ENCODE measurements around the gene ZNF576. TPM values are rescaled to one million over a fixed set of nuclear protein-coding genes. Genes with fewer than 3 reads are reported as not detected.
"Not testable (repeated sequence)": the region's sequence is repeated elsewhere in the genome, so short reads cannot be mapped to it uniquely, and the experiment has no call there.

The ZNF576 gene
- total RNA-seq, 4 donors from 2014 or later: 4.8 to 16.8 (median 14.3) TPM

GRCh38 chr19:43634068-43634467 is 37.7 kb downstream of the ZNF576 start:
- 43 to 44% methylated on average over 5 of the region's 5 CpGs for WGBS, 2 donors
- TF ChIP-seq POLR2A (IDR thresholded peaks at IDR 0.05) (no peak), CTCF (IDR thresholded peaks at IDR 0.05) (no peak)
- DNase-seq (ENCODE audit: low spot score in 2 of 2): no peak
- no peak overlapping the region for H3K4me3 ChIP-seq (ENCODE audit: low read depth, poor library complexity, severe bottlenecking)
- intact Hi-C loops (cut with DNase I; ENCODE audit: low total_unique reads): no loop called here

GRCh38 chr19:43634506-43634871 is 38.1 kb downstream of the ZNF576 start:
- DNase-seq (ENCODE audit: low spot score in 2 of 2): no peak
- H3K4me3 ChIP-seq (ENCODE audit: low read depth, poor library complexity, severe bottlenecking): no peak overlapping the region
- intact Hi-C loops (cut with DNase I; ENCODE audit: low total_unique reads): no loop called here
- WGBS, 2 donors: 26 to 28% methylated on average over 5 of the region's 5 CpGs
- TF ChIP-seq CTCF (IDR thresholded peaks at IDR 0.05) (no peak), POLR2A (IDR thresholded peaks at IDR 0.05) (no peak)

DNA sequence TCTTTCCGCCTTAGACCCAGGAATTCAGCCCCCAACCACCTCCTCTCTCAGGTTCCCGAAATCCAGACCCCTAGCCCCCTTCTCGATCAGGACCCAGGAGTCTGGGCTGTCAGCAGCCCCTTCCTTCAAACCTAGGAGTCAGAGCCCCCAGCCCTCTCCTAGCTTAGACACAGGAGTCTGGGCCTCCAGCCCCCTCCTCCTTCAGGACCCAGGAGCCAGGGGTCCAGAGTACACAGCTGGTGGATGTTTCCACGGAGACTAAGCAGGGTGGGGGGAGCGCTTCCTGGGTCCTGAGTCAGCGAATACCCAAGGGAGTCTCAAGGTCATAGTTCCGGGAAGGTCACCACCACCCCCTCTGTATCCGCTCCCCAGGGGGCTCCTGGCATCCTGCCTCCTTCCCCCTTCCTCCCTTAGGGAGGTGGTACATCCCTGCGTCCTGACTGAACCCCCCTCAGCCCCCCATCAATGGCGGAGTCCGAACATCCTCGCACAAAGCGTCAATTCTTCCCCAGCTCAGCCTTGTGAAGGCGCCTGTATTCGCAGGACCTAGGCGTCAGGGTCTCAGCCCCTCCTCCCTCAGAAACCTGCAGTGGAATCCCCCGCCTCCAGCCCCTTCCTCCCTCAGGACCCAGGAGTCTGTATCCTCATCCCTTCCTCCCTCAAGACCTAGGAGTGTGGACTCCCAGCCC is 38.6 kb downstream of the ZNF576 start:
- no peak for TF ChIP-seq CTCF (IDR thresholded peaks at IDR 0.05)
- TF ChIP-seq POLR2A (IDR thresholded peaks at IDR 0.05): no peak
- H3K4me3 ChIP-seq (ENCODE audit: low read depth, poor library complexity, severe bottlenecking): no peak overlapping the region
- intact Hi-C loops (cut with DNase I; ENCODE audit: low total_unique reads): no loop called here
- whole genome bisulfite sequencing, 2 donors: 45 to 47% methylated on average over 17 of the region's 17 CpGs
- DNase-seq (ENCODE audit: low spot score in 2 of 2): no peak

DNA sequence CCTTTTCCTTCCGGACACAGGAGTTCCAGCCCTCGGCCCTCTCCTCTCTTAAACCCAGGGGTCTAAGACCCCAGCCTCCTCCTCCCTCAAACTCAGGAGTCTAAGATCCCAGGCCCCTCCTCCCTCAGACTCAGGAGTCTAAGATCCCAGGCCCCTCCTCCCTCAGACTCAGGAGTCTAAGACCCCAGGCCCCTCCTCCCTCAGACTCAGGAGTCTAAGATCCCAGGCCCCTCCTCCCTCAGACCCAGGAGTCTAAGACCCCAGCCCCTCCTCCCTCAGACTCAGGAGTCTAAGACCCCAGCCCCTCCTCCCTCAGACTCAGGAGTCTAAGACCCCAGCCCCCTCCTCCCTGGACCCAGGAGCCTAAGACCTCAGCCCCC is 39.2 kb downstream of the ZNF576 start:
- DNase-seq (ENCODE audit: low spot score in 2 of 2); H3K4me3 ChIP-seq (ENCODE audit: low read depth, poor library complexity, severe bottlenecking); intact Hi-C loops (cut with DNase I; ENCODE audit: low total_unique reads): not testable (repeated sequence)
- WGBS, 2 donors: 58 to 67% methylated on average over 2 of the region's 2 CpGs

GRCh38 chr19:43636121-43636683 is 39.8 kb downstream of the ZNF576 start:
- TF ChIP-seq CTCF (IDR thresholded peaks at IDR 0.05): no peak
- no peak for TF ChIP-seq POLR2A (IDR thresholded peaks at IDR 0.05)
- no peak for DNase-seq (ENCODE audit: low spot score in 2 of 2)
- intact Hi-C loops (cut with DNase I; ENCODE audit: low total_unique reads): no loop called here
- H3K4me3 ChIP-seq (ENCODE audit: low read depth, poor library complexity, severe bottlenecking): no peak overlapping the region
- WGBS, 2 donors: 69 to 80% methylated on average over 13 of the region's 14 CpGs

DNA sequence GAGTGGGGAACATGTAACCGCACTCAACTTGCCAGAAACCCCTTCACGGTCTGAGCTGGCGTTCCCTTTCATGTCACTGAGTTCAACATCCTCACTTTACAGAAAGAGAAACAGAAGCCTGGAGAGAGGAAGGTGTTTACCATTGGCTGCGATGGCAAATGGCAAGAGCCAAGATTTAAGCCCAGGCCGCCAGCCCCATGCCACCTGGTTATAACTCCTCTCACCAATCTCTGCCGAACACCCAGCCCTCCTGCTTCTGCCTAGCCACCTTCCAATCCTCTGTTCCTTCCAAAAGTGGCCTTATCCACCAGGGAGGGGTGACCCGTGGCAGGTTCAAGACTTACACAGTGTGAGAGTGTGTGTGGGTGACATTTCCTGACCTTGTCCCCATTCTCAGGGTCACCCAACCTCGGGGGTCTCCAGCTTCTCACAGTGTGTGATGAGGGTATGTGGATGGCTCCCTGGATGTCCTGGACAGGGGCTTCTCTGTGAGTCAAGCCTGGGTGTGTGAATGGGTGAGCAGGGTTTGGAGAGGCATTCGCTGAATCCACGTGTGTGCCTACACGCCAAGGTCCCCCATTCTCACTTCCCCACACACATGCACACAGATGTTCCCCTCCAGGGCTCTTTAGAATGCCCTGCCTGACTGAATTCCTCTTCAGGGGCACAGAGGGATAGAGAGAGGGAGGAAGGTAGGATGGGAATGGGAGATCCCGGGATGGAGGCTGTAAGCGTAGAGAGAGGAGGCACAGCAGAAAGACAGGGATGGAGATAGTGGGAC is 42.0 kb downstream of the ZNF576 start:
- intact Hi-C loops (cut with DNase I; ENCODE audit: low total_unique reads): no loop called here
- no peak for TF ChIP-seq POLR2A (IDR thresholded peaks at IDR 0.05)
- no peak for TF ChIP-seq CTCF (IDR thresholded peaks at IDR 0.05)
- 70 to 72% methylated on average over 13 of the region's 13 CpGs for WGBS, 2 donors
- DNase-seq (ENCODE audit: low spot score in 2 of 2): no peak
- H3K4me3 ChIP-seq (ENCODE audit: low read depth, poor library complexity, severe bottlenecking): no peak overlapping the region

Data from lower leg skin (tissue), 4 donors.